GM12878 (cell line): Measurements from ENCODE around the gene PSMB1. TPM values are rescaled to one million over a fixed set of nuclear protein-coding genes. Genes with fewer than 3 reads are reported as not detected.

Experiments used
- ATAC-seq: fragments of 200-7000 bp; cut with Tn5 transposase; 3 replicates; pipeline ENCODE4 v1.9.1; 2020; ENCODE audit warnings: mild to moderate bottlenecking, moderate library complexity
- BruUV-seq: library from RNA; stranded (reverse); fragments of 400-500 nt; replicated peaks from 2 replicates; lab custom pipeline; 2021; lab: Mats Ljungman, UMichigan
- CTCF ChIA-PET: fragments of 300-600 bp; sonication (Branson Sonifier 250); formaldehyde crosslinking; extraction: SDS; loops from one replicate; lab custom pipeline; 2021; ENCODE audit warnings: inconsistent platforms; lab: Yijun Ruan, JAX
- POLR2A ChIA-PET: fragments of 350-600 bp; formaldehyde crosslinking; extraction: SDS; loops from one replicate; lab custom pipeline; 2021; ENCODE audit warnings: inconsistent platforms; lab: Charles Lee
- RAD21 ChIA-PET: fragments of 300-600 bp; sonication (Branson Sonifier 250); formaldehyde crosslinking; loops from one replicate; lab custom pipeline; 2023; ENCODE audit warnings: antibody characterized with exemption; ENCODE audit not compliant: unreplicated experiment; lab: Charles Lee
- SMC1A ChIA-PET: fragments of 300-600 bp; sonication (Branson Sonifier 250); formaldehyde crosslinking; loops from one replicate; lab custom pipeline; 2023; ENCODE audit not compliant: unreplicated experiment, uncharacterized antibody; lab: Charles Lee
- DNase-seq: peaks from one replicate; pipeline ENCODE4 v3.0.0-alpha.2; 2011; ENCODE audit warnings: low read depth, low spot score
- FAIRE-seq: peaks from 3 replicates; lab custom pipeline; 2011; peaks lifted over from hg19 to GRCh38; lab: Jason Lieb, UNC
- H2AFZ ChIP-seq: 2 replicates; pipeline ENCODE4 v1.6.0; 2011; ENCODE audit warnings: low read depth, low read length, control low read depth; ENCODE audit not compliant: control insufficient read depth
- H3K27ac ChIP-seq: 2 replicates; pipeline ENCODE4 v1.5.1; 2011; ENCODE audit warnings: control low read depth; ENCODE audit not compliant: control insufficient read depth, insufficient read depth
- H3K27me3 ChIP-seq, 2 experiments: replicated peaks in 1 of 2; 2 replicates each; pipeline versions ENCODE4 v1.6.0 to v1.6.1; 2011; ENCODE audit warnings: low read length in 1 of 2; ENCODE audit not compliant: control insufficient read depth in 2 of 2, insufficient read depth in 2 of 2
- H3K36me3 ChIP-seq, 2 experiments: 2 replicates each; pipeline ENCODE4 v1.5.1; 2011; ENCODE audit warnings: low read length in 1 of 2; ENCODE audit not compliant: control insufficient read depth in 2 of 2, insufficient read depth in 2 of 2
- H3K4me1 ChIP-seq: 2 replicates; pipeline ENCODE4 v1.6.1; 2011; ENCODE audit warnings: mild to moderate bottlenecking, low read length, moderate library complexity, mixed read lengths; ENCODE audit not compliant: control insufficient read depth, insufficient read depth
- H3K4me2 ChIP-seq: 2 replicates; pipeline ENCODE4 v1.6.0; 2011; ENCODE audit warnings: control low read depth; ENCODE audit not compliant: control insufficient read depth, insufficient read depth
- H3K4me3 ChIP-seq: fragments of 200-600 bp; sonication (generic); 2 replicates; pipeline ENCODE4 v1.5.1; 2016
- H3K79me2 ChIP-seq: 2 replicates; pipeline ENCODE4 v1.6.0; 2011; ENCODE audit warnings: low read length; ENCODE audit not compliant: control insufficient read depth, insufficient read depth
- H3K9ac ChIP-seq: 2 replicates; pipeline ENCODE4 v1.8.0; 2011; ENCODE audit warnings: low read length, control low read depth, mixed read lengths; ENCODE audit not compliant: control insufficient read depth, insufficient read depth
- H3K9me3 ChIP-seq: replicated peaks from 3 replicates; pipeline ENCODE4 v1.5.1; 2011; ENCODE audit warnings: mild to moderate bottlenecking, low read length; ENCODE audit not compliant: control insufficient read depth, insufficient read depth
- H4K20me1 ChIP-seq: 2 replicates; pipeline ENCODE4 v1.6.0; 2011; ENCODE audit not compliant: control insufficient read depth, insufficient read depth
- BACH1 ChIP-seq: fragments of 450-650 bp; IDR thresholded peaks from 2 replicates; pipeline ENCODE4 v1.6.1; 2017; ENCODE audit warnings: mild to moderate bottlenecking, borderline replicate concordance
- FOS ChIP-seq: IDR thresholded peaks from 3 replicates; pipeline ENCODE4 v1.6.1; 2011; ENCODE audit warnings: borderline replicate concordance; ENCODE audit not compliant: insufficient read length; ENCODE audit errors: extremely low read depth
- POLR2AphosphoS5 ChIP-seq: IDR thresholded peaks from 2 replicates; pipeline ENCODE4 v1.6.1; 2011; ENCODE audit warnings: mild to moderate bottlenecking, low read length, inconsistent platforms
- ZNF384 ChIP-seq: IDR thresholded peaks from 2 replicates; pipeline ENCODE4 v1.6.1; 2012; ENCODE audit warnings: low read depth, mild to moderate bottlenecking, low read length, improper control_type of control experiment, borderline replicate concordance
- WGBS: methylation state at CpG from one replicate; pipeline ENCODE4 v1.1.6; 2016; ENCODE audit warnings: low lambda C conversion rate; ENCODE audit not compliant: insufficient replicate concordance, insufficient coverage; ENCODE audit errors: missing lambda C conversion rate; 5-methylcytosine and 5-hydroxymethylcytosine counted together
- in situ Hi-C: fragments of 300-500 bp; cut with MboI; formaldehyde crosslinking; loops from 9 replicates; pipeline ENCODE4 v1.14.3; 2018; ENCODE audit warnings: mixed read lengths
- intact Hi-C: fragments of 100-400 bp; cut with micrococcal nuclease; formaldehyde crosslinking; loops from one replicate; pipeline ENCODE4 v1.14.2; 2022; ENCODE audit not compliant: unreplicated experiment
- polyA plus RNA-seq, 11 experiments: library from polyadenylated mRNA; depleted of rRNA in 4 of 11; unstranded in 6 of 11; stranded (reverse) in 5 of 11; fragments of >200 nt; fragmentation: Nextera tagmentation in 4 of 11; fragmentation: Illumina TruSeq in 1 of 11; extraction: Ambion mirVana in 4 of 11; extraction: Trizol in 1 of 11; gene quantifications; 1 replicate in 1 of 11; 2 replicates in 10 of 11; pipeline versions ENCODE4 v1.2.1 to v1.2.3, GENCODE V29; 2011 to 2016; ENCODE audit warnings: inconsistent platforms in 2 of 11, missing spikeins in 2 of 11, low read depth in 1 of 11
- total RNA-seq, 4 experiments: library from RNA; depleted of rRNA in 3 of 4; stranded (reverse); fragments of >200 nt in 3 of 4; fragmentation: Illumina TruSeq in 1 of 4; extraction: Trizol in 1 of 4; gene quantifications; 2 replicates each; pipeline versions ENCODE4 v1.2.1 to v1.2.3, GENCODE V29; 2013 to 2021
- TF ChIP-seq, protein P1 (sequence below): fragments of 450-650 bp; IDR thresholded peaks from 2 replicates; pipeline ENCODE4 v1.6.1; 2017; ENCODE audit warnings: mild to moderate bottlenecking, moderate library complexity
- TF ChIP-seq, protein P2 (sequence below): fragments of 450-650 bp; formaldehyde crosslinking; IDR thresholded peaks from 2 replicates; pipeline ENCODE4 v1.5.0; 2022; ENCODE audit warnings: mild to moderate bottlenecking, missing genetic modification characterization
- TF ChIP-seq, protein P3 (sequence below): IDR thresholded peaks from 2 replicates; pipeline ENCODE4 v1.6.1; 2011; ENCODE audit warnings: mild to moderate bottlenecking, low read depth, low read length, moderate library complexity; ENCODE audit not compliant: insufficient replicate concordance
- TF ChIP-seq, protein P4 (sequence below): fragments of 450-650 bp; IDR thresholded peaks from 2 replicates; pipeline ENCODE4 v1.6.1; 2017; ENCODE audit warnings: mild to moderate bottlenecking, moderate library complexity

The PSMB1 gene
- total and polyA plus RNA-seq, 10 of the 15 experiments (the other 5 are each of a cell fraction or from before 2014, with no cell fraction given), result 208 to 1,317 (median 508) TPM

DNA sequence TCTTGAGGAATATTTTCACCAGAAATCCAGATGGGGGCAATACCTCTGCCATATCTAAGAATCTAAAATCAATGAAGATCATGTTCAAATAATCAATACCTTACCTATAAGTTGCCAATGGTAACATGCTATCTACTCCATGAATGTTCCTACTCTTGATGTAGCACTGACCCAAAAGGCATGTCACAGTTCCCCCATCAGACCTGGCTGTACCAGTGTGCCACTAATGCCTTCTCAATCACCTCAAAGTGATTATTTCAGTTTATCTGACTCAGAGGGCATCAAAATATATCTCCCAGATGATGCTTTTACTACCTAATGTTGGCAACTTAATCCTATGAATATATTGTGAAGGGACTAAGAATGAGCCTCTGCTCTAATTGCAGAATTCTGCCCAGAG, 25.8 kb upstream of the PSMB1 start (continued):
- TF ChIP-seq, protein P1, sequence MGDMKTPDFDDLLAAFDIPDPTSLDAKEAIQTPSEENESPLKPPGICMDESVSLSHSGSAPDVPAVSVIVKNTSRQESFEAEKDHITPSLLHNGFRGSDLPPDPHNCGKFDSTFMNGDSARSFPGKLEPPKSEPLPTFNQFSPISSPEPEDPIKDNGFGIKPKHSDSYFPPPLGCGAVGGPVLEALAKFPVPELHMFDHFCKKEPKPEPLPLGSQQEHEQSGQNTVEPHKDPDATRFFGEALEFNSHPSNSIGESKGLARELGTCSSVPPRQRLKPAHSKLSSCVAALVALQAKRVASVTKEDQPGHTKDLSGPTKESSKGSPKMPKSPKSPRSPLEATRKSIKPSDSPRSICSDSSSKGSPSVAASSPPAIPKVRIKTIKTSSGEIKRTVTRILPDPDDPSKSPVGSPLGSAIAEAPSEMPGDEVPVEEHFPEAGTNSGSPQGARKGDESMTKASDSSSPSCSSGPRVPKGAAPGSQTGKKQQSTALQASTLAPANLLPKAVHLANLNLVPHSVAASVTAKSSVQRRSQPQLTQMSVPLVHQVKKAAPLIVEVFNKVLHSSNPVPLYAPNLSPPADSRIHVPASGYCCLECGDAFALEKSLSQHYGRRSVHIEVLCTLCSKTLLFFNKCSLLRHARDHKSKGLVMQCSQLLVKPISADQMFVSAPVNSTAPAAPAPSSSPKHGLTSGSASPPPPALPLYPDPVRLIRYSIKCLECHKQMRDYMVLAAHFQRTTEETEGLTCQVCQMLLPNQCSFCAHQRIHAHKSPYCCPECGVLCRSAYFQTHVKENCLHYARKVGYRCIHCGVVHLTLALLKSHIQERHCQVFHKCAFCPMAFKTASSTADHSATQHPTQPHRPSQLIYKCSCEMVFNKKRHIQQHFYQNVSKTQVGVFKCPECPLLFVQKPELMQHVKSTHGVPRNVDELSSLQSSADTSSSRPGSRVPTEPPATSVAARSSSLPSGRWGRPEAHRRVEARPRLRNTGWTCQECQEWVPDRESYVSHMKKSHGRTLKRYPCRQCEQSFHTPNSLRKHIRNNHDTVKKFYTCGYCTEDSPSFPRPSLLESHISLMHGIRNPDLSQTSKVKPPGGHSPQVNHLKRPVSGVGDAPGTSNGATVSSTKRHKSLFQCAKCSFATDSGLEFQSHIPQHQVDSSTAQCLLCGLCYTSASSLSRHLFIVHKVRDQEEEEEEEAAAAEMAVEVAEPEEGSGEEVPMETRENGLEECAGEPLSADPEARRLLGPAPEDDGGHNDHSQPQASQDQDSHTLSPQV, result no peak

DNA sequence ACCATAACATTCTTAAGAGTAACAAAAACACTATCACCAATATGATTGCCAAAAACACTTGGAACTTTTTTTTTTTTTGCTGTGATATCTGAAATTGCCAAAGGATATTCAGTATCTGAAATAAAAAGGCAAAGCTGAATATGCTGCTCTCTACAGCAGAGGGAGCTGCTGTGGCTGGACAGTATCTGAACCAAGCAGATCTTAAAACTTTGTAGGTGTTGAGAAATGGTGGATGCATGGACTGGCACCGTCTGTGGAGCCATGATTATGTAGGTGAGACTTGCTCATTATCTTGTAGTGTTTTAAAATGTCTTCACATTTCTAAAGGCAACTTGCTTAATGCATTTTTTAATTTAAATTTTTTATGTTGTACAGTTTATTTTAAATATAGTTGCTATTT, 22.1 kb upstream of the PSMB1 start:
- POLR2A ChIA-PET, result no interaction called here
- Histone ChIP-seq H3K4me3 (no peak overlapping the region), H4K20me1 (no peaks in the 10 kb centered on the region), H3K4me1 (no peaks in the 10 kb centered on the region), H3K36me3 (peaks cover 1 to 18% of the 10 kb centered on the region in 2 experiments; a peak in 3 of 4 replicates), H3K9ac (no peak overlapping the region), H3K27me3 (no peaks in the 10 kb centered on the region), H3K79me2 (no peaks in the 10 kb centered on the region), H3K27ac (no peak overlapping the region), H3K9me3 (no peaks in the 10 kb centered on the region), H3K4me2 (no peak overlapping the region), H2AFZ (no peak overlapping the region)
- RAD21 ChIA-PET, result no interaction called here
- ATAC-seq (no peak), FAIRE-seq (no peak), DNase-seq (no peak)
- CTCF ChIA-PET, result interaction anchor here (1.1 to 1.6 kb wide), 4 partner anchors 9 to 45 kb away, joined by 3 to 5 read pairs (median 4); partner anchors contain the start of gene PDCD2
- in situ Hi-C loops (no loop called here), intact Hi-C loops (no loop called here)
- BruUV-seq, result no TSS peak
- 100% methylated on average over 1 of the region's 1 CpG for WGBS
- SMC1A ChIA-PET, result interaction anchor here (2.0 kb wide), 1 partner anchor 9 kb away, joined by 5 read pairs; the partner anchor contains the start of gene PDCD2
- TF ChIP-seq ZNF384 (no peak), POLR2AphosphoS5 (no peak), BACH1 (no peak), FOS (no peak)
- TF ChIP-seq, protein P2, sequence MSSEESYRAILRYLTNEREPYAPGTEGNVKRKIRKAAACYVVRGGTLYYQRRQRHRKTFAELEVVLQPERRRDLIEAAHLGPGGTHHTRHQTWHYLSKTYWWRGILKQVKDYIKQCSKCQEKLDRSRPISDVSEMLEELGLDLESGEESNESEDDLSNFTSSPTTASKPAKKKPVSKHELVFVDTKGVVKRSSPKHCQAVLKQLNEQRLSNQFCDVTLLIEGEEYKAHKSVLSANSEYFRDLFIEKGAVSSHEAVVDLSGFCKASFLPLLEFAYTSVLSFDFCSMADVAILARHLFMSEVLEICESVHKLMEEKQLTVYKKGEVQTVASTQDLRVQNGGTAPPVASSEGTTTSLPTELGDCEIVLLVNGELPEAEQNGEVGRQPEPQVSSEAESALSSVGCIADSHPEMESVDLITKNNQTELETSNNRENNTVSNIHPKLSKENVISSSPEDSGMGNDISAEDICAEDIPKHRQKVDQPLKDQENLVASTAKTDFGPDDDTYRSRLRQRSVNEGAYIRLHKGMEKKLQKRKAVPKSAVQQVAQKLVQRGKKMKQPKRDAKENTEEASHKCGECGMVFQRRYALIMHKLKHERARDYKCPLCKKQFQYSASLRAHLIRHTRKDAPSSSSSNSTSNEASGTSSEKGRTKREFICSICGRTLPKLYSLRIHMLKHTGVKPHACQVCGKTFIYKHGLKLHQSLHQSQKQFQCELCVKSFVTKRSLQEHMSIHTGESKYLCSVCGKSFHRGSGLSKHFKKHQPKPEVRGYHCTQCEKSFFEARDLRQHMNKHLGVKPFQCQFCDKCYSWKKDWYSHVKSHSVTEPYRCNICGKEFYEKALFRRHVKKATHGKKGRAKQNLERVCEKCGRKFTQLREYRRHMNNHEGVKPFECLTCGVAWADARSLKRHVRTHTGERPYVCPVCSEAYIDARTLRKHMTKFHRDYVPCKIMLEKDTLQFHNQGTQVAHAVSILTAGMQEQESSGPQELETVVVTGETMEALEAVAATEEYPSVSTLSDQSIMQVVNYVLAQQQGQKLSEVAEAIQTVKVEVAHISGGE (CRISPR knock-in tag), result no peak
- TF ChIP-seq, protein P3, sequence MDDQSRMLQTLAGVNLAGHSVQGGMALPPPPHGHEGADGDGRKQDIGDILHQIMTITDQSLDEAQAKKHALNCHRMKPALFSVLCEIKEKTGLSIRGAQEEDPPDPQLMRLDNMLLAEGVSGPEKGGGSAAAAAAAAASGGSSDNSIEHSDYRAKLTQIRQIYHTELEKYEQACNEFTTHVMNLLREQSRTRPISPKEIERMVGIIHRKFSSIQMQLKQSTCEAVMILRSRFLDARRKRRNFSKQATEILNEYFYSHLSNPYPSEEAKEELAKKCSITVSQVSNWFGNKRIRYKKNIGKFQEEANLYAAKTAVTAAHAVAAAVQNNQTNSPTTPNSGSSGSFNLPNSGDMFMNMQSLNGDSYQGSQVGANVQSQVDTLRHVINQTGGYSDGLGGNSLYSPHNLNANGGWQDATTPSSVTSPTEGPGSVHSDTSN, result no peak
- TF ChIP-seq, protein P4, sequence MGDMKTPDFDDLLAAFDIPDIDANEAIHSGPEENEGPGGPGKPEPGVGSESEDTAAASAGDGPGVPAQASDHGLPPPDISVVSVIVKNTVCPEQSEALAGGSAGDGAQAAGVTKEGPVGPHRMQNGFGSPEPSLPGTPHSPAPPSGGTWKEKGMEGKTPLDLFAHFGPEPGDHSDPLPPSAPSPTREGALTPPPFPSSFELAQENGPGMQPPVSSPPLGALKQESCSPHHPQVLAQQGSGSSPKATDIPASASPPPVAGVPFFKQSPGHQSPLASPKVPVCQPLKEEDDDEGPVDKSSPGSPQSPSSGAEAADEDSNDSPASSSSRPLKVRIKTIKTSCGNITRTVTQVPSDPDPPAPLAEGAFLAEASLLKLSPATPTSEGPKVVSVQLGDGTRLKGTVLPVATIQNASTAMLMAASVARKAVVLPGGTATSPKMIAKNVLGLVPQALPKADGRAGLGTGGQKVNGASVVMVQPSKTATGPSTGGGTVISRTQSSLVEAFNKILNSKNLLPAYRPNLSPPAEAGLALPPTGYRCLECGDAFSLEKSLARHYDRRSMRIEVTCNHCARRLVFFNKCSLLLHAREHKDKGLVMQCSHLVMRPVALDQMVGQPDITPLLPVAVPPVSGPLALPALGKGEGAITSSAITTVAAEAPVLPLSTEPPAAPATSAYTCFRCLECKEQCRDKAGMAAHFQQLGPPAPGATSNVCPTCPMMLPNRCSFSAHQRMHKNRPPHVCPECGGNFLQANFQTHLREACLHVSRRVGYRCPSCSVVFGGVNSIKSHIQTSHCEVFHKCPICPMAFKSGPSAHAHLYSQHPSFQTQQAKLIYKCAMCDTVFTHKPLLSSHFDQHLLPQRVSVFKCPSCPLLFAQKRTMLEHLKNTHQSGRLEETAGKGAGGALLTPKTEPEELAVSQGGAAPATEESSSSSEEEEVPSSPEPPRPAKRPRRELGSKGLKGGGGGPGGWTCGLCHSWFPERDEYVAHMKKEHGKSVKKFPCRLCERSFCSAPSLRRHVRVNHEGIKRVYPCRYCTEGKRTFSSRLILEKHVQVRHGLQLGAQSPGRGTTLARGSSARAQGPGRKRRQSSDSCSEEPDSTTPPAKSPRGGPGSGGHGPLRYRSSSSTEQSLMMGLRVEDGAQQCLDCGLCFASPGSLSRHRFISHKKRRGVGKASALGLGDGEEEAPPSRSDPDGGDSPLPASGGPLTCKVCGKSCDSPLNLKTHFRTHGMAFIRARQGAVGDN, result no peak
